Nephron (organoid): ENCODE results near the gene FADD.
A peak's percentile ranks its signal among the peaks of the same experiment; 100 is the strongest.

ENCODE experiments used
- H3K27ac Mint-ChIP-seq, 3 experiments: 2 replicates each; pipeline ENCODE4 v1.8.0; 2020; ENCODE audit warnings: mixed read lengths in 3 of 3, mild to moderate bottlenecking in 2 of 3, moderate library complexity in 1 of 3
- H3K27me3 Mint-ChIP-seq: 2 replicates; pipeline ENCODE4 v1.8.0; 2021; ENCODE audit warnings: low read depth, mild to moderate bottlenecking, moderate library complexity, mixed read lengths
- H3K36me3 Mint-ChIP-seq: 2 replicates; pipeline ENCODE4 v1.8.0; 2020; ENCODE audit warnings: low read depth, mixed read lengths
- H3K4me1 Mint-ChIP-seq: 2 replicates; pipeline ENCODE4 v1.8.0; 2020; ENCODE audit warnings: mixed read lengths
- H3K4me3 Mint-ChIP-seq, 3 experiments: 2 replicates each; pipeline ENCODE4 v1.8.0; 2020; ENCODE audit warnings: mild to moderate bottlenecking in 3 of 3, mixed read lengths in 3 of 3, moderate library complexity in 2 of 3
- H3K9me3 Mint-ChIP-seq: 2 replicates; pipeline ENCODE4 v1.8.0; 2020; ENCODE audit warnings: mixed read lengths
- CTCF ChIP-seq, 3 experiments: fragments of 200-600 bp; sonication (generic); IDR thresholded peaks; one replicate each; pipeline ENCODE4 v1.5.0; 2021; ENCODE audit warnings: antibody characterized with exemption in 3 of 3; ENCODE audit not compliant: unreplicated experiment in 3 of 3

FADD gene

DNA sequence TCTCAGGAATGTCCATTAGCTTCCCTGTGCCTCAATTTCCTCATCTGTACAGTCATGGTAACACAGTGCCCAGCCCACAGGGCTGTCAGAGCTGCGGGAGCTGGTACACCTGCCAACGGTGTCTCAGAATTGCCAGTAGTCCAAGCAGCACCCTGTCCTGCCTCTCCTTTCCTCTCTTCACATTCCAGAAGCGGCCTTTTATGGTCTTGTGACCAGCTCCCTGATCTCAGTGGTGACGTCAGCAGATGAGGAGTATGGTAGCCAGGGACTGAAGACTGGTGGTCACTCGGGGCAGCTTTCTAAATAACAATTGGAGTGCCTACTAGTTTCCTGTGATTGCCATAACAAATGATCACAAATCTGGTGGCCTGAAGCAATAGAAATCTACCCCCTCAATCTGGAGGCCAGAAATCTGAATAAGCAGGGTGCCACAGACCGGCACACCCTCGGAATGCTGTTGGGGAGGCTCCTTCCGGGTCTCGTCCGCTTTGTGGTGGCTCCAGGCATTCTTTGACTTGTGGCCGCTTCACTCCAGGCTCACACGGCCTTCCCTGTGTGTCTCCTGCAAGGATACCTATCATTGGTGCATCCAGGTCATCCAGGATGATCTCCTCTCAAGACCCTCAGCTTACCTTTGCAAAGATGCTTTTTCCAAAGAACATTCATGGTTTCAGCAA is 2.1 kb downstream of the FADD start:
- Mint-ChIP-seq H3K4me3 (peak overlapping the region; percentile 92 to 98 (median 95)), H3K9me3 (no peaks in the 10 kb centered on the region), H3K4me1 (peaks cover 23% of the 10 kb centered on the region)

GRCh38 chr11:70205766-70206165 is 2.7 kb downstream of the FADD start:
- TF ChIP-seq CTCF (IDR thresholded peaks at IDR 0.05; ENCODE audit: unreplicated experiment in 3 of 3) = no peak
- H3K27ac Mint-ChIP-seq = peak overlapping the region in 2 of 3 experiments; percentile 57
- peaks cover 29% of the 10 kb centered on the region for H3K36me3 Mint-ChIP-seq
- peaks cover 23% of the 10 kb centered on the region for H3K4me1 Mint-ChIP-seq
- H3K9me3 Mint-ChIP-seq = no peaks in the 10 kb centered on the region
- no peaks in the 10 kb centered on the region for H3K27me3 Mint-ChIP-seq
- H3K4me3 Mint-ChIP-seq = peak overlapping the region; percentile 92 to 98 (median 95)

More for the DNA sequence above, 2.1 kb downstream of the FADD start:
- H3K36me3 Mint-ChIP-seq = peaks cover 28% of the 10 kb centered on the region
- peak overlapping the region in 2 of 3 experiments; percentile 57 for H3K27ac Mint-ChIP-seq
- no peaks in the 10 kb centered on the region for H3K27me3 Mint-ChIP-seq
- no peak for TF ChIP-seq CTCF (IDR thresholded peaks at IDR 0.05; ENCODE audit: unreplicated experiment in 3 of 3)

- peak overlapping the region; percentile 92 to 98 (median 95) for H3K4me3 Mint-ChIP-seq
- H3K27ac Mint-ChIP-seq = no peak overlapping the region
- no peaks in the 10 kb centered on the region for H3K27me3 Mint-ChIP-seq
- H3K4me1 Mint-ChIP-seq = peaks cover 23% of the 10 kb centered on the region
- TF ChIP-seq CTCF (IDR thresholded peaks at IDR 0.05; ENCODE audit: unreplicated experiment in 3 of 3) = no peak
- no peaks in the 10 kb centered on the region for H3K9me3 Mint-ChIP-seq
- peaks cover 29% of the 10 kb centered on the region for H3K36me3 Mint-ChIP-seq
These were observed 3.3 kb downstream of the FADD start for GRCh38 chr11:70206226-70206981.

GRCh38 chr11:70206982-70207376 is 3.9 kb downstream of the FADD start:
- Mint-ChIP-seq H3K27me3 (no peaks in the 10 kb centered on the region), H3K9me3 (no peaks in the 10 kb centered on the region), H3K27ac (no peak overlapping the region), H3K4me1 (peaks cover 23% of the 10 kb centered on the region), H3K4me3 (peak overlapping the region in 2 of 3 experiments; percentile 48 to 59), H3K36me3 (peaks cover 29% of the 10 kb centered on the region)
- TF ChIP-seq CTCF (IDR thresholded peaks at IDR 0.05; ENCODE audit: unreplicated experiment in 3 of 3) = no peak

DNA sequence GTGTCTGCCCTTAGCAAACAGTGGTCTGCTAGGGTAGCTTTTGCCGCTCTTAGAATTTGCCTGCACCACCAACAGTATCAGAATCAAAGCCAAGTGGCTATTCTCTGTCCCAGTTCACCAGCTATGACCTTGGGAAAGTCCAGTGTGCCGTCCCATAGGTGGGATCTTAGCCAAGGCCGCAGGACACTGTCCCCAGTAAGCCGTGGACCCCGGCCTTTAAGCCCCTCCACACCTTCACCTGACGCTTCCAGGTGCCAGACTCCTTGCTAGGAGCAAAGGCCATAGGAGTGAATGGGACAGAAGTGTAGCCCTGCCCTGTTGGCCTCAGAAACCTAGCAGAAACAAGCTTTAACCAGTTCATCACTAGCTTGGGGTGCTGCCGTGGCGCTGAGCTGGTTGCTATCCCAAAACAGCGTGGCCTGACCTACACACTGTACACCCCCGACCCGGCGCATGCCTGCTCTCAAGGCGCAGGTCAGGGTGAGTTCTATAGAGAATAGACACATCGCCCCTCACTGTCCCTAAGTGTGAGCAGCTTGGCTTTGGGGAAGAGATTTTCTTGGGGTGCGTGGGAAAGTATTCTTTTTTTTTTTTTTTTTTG is 4.5 kb downstream of the FADD start:
- peaks cover 23% of the 10 kb centered on the region for H3K4me1 Mint-ChIP-seq
- H3K4me3 Mint-ChIP-seq = peak overlapping the region in 2 of 3 experiments; percentile 48 to 59
- TF ChIP-seq CTCF (IDR thresholded peaks at IDR 0.05; ENCODE audit: unreplicated experiment in 3 of 3) = no peak
- H3K36me3 Mint-ChIP-seq = peaks cover 29% of the 10 kb centered on the region
- H3K9me3 Mint-ChIP-seq = no peaks in the 10 kb centered on the region
- no peaks in the 10 kb centered on the region for H3K27me3 Mint-ChIP-seq
- no peak overlapping the region for H3K27ac Mint-ChIP-seq
